Measurements from ENCODE around the gene RLN3.

DNA sequence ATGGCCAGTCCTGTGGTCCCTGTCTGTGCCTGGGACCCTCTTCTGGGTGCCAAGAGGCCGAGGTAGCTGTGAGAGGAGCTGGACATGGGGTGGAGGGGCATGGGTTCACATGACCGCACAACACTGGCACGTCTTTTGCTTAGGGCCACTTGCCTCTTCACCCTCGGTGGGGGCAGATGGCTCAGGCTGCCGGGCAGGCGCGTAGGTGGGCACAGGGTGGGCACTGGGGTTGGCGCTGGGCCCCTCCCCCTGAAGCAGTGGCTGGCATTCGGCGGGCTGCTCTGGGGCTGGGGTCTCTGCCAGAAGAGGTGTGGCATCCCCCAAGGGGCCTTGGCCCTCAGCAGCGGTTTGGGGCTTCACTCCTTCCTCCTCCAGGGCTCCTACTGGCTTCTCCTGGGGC lies 25.6 kb downstream of the RLN3 start:
- TF ChIP-seq POLR2A (IDR thresholded peaks at IDR 0.05; ENCODE audit: low read length) (no peak), GATA1 (IDR thresholded peaks at IDR 0.05; ENCODE audit: low read depth, low read length) (no peak)

Data from erythroblast (primary cell).